Fibroblast of mammary gland (primary cell): ENCODE data around the gene RPRD1A.
"Not testable (repeated sequence)": the region's sequence is repeated elsewhere in the genome, so short reads cannot be mapped to it uniquely, and the experiment has no call there.

Source experiments
- DNase-seq: peaks from one replicate; pipeline ENCODE4 v3.0.0-alpha.2; 2010; ENCODE audit warnings: low read depth
- H3K4me3 ChIP-seq: 2 replicates; pipeline ENCODE4 v1.5.1; 2011; ENCODE audit warnings: low read depth, mild to moderate bottlenecking, low read length, moderate library complexity; ENCODE audit not compliant: control insufficient read depth
- CTCF ChIP-seq: conservative IDR thresholded peaks from 2 replicates; pipeline ENCODE4 v1.5.1; 2011; ENCODE audit warnings: low read depth, low read length, inconsistent platforms; ENCODE audit not compliant: control insufficient read depth, insufficient read depth

The RPRD1A gene

GRCh38 chr18:36078751-36079529 is 11.6 kb upstream of the RPRD1A start:
- H3K4me3 ChIP-seq: no peak overlapping the region
- peak; percentile 65 for DNase-seq
- no peak for TF ChIP-seq CTCF

DNA sequence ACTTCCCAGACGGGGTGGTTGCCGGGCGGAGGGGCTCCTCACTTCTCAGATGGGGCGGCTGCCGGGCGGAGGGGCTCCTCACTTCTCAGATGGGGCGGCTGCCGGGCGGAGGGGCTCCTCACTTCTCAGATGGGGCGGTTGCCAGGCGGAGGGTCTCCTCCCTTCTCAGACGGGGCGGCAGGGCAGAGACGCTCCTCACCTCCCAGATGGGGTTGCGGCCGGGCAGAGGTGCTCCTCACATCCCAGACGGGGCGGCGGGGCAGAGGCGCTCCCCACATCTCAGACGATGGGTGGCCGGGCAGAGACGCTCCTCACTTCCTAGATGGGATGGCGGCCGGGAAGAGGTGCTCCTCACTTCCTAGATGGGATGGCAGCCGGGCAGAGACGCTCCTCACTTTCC is 10.4 kb upstream of the RPRD1A start:
- not testable (repeated sequence) for DNase-seq, H3K4me3 ChIP-seq

GRCh38 chr18:36075862-36076587 is 8.7 kb upstream of the RPRD1A start:
- no peak overlapping the region for H3K4me3 ChIP-seq
- no peak for TF ChIP-seq CTCF
- peak; percentile 89 for DNase-seq

DNA sequence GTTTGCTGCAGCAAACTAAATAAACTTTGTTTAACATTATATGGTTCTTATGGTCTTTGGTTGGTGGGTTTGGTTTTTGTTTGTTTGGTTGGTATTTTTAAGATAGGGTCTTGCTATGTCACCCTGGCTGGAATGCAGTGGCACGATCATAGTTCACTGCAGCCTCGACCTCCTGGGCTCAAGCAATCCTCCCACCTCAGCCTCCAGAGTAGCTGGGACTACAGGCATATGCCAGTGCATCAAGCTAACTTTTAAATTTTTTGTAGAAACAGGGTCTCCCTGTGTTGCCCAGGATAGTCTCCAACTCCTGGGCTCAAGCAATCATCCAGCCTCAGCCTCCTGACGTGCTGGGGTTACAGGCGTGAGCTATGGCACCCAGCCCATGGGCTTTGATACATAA is 7.1 kb upstream of the RPRD1A start:
- no peak overlapping the region for H3K4me3 ChIP-seq
- no peak for DNase-seq
- no peak for TF ChIP-seq CTCF

DNA sequence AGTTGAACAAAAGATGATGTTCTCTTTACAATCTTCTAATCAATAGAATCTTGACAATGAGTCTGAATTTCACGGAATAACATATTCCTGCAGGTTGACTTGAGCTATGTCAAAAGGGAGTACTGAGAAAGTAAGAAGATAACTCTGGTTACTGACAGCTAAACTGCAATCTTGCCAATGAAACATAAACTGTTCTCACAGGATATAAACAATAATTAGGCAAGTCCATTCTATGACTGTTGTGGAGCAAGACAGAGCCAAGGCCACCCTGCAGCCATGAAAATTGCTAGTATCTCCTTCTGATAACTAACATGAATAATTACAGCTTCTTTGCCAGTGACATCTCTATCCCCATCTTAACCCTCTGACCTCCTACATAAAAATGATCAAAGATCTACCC is 6.3 kb upstream of the RPRD1A start:
- H3K4me3 ChIP-seq: no peak overlapping the region
- no peak for TF ChIP-seq CTCF
- DNase-seq: no peak

GRCh38 chr18:36072406-36072805 is 5.0 kb upstream of the RPRD1A start:
- DNase-seq: not testable (repeated sequence)

DNA sequence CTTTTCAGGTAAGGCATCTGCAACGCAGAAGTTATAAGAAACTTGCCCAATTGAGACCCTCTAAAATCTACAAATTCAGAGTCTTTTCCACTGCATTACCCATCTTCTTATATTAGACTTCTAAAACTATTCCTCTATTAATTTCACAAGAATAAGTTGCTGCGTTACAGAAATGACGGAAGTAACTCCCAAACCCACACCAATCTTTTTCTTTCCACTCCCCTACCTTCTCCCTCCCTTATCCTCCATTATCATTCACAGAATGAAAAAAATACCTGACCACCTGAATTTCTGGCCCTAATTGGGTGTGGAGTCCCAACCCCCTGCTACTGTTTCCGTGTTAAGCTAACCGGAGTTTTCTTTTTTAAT is 689 bp downstream of the RPRD1A start:
- TF ChIP-seq CTCF: no peak
- peak overlapping the region; percentile 81 for H3K4me3 ChIP-seq
- peak; percentile 19 for DNase-seq

More at GRCh38 chr18:36072406-36072805, 5.0 kb upstream of the RPRD1A start:
- not testable (repeated sequence) for H3K4me3 ChIP-seq

DNA sequence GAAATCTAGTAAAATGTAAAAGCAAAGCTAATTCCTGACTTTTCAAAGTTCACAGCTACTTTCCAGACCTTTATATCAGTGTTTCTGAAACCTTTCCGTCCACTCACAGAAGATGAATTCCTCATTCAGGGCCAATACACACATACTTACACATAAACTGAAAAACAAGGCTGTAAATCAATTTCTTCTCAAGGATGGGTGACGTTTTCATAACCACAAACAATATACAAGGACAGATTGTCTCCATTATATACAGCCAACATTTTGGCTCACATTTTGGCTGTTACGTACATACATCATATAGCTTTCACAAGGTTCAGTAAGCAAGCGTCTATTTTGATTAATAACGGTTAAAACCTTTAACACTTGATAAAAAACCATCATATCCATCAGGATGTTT is 1.4 kb downstream of the RPRD1A start:
- TF ChIP-seq CTCF: no peak
- H3K4me3 ChIP-seq: peak overlapping the region; percentile 81
- DNase-seq: peak; percentile 86

DNA sequence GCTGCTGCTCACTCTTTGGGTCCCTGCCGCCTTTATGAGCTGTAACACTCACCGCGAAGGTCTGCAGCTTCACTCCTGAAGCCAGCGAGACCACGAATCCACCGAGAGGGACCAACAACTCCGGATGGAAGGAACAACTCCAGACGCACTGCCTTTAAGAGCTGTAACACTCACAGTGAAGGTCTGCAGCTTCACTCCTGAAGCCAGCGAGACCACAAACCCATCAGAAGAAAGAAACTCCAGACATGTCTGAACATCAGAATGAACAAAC is 2.6 kb downstream of the RPRD1A start:
- not testable (repeated sequence) for H3K4me3 ChIP-seq, DNase-seq
